Frontal cortex (tissue), 4 donors: Measurements from ENCODE around the gene SEPTIN12. TPM values are rescaled to one million over a fixed set of nuclear protein-coding genes. Genes with fewer than 3 reads are reported as not detected.
"Not testable (repeated sequence)": the region's sequence is repeated elsewhere in the genome, so short reads cannot be mapped to it uniquely, and the experiment has no call there.

Experiments used
- DNase-seq, 2 donors: peaks; one replicate each; pipeline ENCODE4 v3.0.0; 2012; ENCODE audit warnings: low spot score in 2 of 2
- FAIRE-seq: peaks from 2 replicates; lab custom pipeline; 2012; peaks lifted over from hg19 to GRCh38; lab: Jason Lieb, UNC
- total RNA-seq: library from RNA; depleted of rRNA; stranded (reverse); fragments of >200 nt; gene quantifications from one replicate; pipeline ENCODE4 v1.2.3, GENCODE V29; 2014
- donor health status: control.
- donor health status: control.
- donor health status: control.

The SEPTIN12 gene
- total RNA-seq, 1 donor from 2014 or later, result not detected

DNA sequence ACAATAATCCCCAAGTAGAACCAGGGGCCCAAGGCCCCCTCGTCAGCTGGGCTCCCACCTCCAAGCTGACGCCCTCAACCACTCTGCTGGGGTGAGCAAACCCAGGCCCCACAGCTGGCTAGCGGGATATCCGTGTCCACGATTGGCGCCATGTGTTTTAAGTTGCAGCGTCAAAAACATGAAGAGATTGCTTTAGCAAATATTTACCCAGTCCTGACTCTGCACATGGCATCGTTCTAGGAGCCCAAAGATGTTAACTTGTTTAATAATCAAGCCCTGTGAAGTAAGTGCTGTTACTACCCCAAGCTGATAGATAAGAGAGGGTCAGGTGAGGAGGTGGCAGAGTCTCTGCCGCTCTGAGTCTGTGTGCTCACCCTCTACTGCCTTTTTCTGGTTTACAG is 344 bp upstream of the SEPTIN12 start:
- no peak for FAIRE-seq
- DNase-seq, result no peak

DNA sequence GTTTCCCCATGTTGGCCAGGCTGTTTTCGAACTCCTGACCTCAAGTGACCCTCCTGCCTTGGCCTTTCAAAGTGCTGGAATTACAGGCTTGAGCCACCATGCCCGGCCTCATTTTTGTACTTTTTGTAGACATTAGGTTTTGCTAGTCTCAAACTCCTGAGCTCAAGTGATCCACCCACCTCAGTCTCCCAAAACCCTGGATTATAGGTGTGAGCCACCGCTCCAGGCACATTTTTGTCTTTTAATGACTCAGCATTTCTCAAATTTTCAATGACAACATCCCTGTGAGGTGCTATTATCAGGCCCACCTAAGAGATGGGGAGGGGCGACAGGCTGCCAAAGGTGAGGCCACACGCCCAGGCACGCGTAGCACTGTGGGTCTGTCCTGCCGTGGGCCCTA is 1.1 kb downstream of the SEPTIN12 start:
- FAIRE-seq (no peak), DNase-seq (no peak)

DNA sequence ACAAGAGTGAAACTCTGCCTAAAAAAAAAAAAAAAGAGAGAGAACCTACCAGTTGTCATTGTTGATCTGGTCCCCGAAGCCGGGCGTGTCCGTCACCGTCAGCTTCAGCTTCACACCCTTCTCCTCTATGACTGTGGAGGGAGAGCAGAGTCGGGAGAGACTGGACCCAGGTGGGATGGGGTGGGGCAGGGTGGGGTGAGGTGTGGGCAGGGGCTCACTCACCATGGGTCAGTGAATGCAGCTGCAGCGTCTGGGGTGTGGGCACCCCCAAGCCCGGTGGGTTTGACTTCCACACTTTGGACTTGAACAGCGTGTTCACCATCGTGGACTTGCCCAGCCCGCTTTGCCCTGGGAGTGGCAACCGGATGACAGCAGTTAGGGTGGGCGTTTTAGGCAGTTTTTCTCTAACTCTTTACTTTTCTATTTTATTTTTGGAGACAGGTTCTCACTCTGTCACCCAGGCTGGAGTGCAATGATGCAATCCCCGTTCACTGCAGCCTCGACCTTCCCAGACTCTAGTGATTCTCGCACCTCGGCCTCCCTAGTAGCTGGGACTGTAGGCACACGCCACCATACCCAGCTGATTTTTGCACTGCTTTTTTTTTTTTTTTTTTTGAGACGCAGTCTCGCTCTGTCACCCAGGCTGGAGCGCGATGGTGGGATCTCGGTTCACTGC is 2.2 kb downstream of the SEPTIN12 start:
- no peak for DNase-seq
- FAIRE-seq, result no peak

DNA sequence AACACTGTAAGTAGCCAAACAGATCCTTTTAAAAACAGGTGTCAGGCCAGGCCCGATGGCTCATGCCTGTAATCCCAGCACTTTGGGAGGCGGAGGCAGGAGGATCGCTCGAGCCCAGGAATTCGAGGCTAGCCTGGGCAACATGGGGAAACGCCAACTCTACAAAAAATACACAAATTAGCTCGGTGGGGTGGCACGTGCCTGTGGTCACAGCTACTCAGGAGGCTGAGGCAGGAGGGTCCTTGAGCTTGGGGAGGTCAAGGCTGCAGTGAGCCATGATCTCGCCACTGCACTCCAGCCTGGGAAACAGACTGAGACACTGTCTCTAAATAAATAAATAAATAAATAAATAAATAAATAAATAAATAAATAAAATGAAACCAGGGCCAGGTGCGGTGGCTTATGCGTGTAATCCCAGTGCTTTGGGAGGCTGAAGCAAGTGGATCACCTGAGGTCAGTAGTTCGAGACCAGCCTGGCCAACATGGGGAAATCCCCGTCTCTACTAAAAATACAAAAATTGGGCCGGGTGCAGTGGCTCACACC is 3.6 kb downstream of the SEPTIN12 start:
- DNase-seq, FAIRE-seq: not testable (repeated sequence)

DNA sequence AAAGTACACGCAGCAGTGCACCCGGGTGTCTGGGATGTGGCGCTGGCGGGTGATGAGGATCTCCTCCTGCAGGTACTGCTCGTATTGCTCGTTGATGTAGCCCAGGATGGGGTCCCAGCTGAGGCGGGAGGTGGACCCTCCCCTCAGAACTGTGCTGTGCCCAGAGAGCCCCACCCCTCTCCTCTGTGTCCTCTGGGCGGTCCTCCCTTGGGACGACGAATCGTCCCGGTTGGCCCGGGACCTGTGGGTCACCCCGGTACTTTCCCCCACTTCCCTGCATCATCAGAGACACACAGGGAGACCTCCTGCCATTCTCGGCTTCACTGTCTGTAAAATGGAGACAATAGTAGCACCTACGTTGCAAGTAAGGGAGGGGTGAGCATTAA is 4.2 kb downstream of the SEPTIN12 start:
- no peak for DNase-seq
- no peak for FAIRE-seq

DNA sequence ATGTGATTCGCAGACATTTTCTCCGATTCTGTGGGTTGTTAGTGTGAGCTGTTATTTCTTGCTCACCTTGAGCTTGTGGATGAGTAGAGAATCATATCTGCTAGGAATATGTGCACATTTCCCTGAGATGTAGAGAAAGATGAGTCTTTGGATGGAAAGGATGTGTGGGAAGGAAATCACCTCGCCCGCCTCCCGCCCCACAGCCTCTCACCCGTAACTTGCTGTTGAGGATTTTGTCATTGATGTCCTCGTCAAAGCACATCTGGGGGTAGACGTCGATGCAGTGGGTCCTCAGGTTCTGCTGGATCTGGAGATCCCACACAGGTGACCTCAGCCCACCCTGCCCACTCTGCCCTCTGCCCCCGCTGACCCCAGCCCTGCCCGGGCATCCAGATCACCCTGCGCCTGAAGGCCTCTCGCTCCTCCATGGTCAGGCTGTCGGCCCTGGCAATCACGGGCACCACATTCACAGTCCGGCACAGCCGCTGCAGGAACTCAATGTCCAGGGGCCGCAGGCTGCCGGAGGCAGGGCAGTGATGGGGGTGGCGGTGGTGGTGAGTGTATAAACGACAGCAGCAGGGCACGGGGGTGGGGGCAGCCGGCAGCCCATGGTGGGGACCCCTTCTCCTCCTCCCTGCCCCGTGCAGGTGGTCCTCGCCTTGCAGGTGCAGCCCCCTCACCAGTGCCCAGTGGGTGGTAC is 4.7 kb downstream of the SEPTIN12 start:
- DNase-seq (no peak), FAIRE-seq (no peak)

DNA sequence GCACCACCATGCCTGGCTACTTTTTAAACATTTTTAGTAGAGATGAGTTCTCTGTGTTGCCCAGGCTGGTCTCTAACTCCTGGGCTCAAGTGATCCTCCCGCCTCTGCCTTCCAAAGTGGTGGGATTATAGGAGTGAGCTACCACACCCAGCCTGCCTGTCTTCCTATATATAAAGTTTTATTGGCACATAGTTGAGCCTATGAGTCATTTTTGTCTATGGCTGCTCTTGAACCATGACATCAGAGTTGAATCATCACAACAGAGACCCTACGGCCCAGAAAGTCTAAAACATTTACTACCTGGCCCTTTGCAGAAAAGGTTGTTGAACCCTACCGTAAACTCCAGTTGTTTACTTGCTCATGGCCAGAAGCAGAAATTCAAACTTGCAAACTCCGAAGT is 7.9 kb downstream of the SEPTIN12 start:
- FAIRE-seq (no peak), DNase-seq (no peak)

DNA sequence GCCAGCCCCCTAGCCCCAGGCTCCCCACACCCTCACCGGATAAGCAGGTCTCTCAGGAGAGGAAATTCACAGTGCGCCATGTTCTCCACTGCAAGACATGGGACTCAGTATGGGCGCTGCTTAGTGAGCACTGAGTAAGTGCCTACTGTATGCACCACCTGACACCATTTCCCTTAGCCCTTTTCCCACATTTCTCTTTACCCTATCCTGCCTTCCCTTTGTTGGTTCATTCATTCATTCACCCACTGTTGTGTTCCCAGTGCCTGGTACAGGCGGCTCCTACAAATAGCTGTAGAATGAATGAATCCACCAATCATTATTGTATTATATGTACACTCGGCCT is 10.1 kb downstream of the SEPTIN12 start:
- DNase-seq, result no peak
- FAIRE-seq, result no peak

DNA sequence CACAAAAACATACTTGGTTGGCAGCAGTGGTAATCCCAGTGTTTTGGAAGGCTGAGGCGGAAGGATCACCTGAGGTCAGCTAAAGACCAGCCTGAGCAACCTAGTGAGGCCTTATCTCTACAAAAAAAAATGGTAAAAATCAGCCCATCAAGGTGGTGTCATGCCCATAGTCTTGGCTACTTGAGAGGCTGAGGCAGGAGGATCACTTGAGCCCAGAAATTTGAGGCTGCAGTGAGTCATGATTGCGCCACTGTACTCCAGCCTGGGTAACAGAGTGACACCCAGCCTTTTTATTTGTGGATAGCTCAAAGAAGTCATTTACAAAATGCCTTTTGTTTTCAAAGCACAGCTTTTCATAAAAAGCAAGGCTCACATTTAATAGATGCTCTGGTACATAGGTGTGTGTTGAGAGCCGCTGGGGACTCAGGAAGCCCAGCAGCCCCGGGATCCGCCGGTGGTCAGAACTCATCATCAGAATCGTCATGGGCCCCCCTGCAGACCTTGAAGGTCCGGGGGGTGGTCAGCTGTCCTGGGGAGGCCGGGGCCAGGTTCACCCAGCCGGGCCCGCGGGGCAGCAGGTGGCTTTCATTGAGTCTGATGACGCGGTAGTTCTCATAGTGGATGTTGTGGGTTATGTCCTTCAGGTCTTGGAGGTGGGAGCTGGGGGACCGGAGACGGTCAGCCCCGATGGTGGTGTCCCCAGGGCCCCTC is 10.7 kb downstream of the SEPTIN12 start:
- DNase-seq, result no peak
- FAIRE-seq, result no peak

DNA sequence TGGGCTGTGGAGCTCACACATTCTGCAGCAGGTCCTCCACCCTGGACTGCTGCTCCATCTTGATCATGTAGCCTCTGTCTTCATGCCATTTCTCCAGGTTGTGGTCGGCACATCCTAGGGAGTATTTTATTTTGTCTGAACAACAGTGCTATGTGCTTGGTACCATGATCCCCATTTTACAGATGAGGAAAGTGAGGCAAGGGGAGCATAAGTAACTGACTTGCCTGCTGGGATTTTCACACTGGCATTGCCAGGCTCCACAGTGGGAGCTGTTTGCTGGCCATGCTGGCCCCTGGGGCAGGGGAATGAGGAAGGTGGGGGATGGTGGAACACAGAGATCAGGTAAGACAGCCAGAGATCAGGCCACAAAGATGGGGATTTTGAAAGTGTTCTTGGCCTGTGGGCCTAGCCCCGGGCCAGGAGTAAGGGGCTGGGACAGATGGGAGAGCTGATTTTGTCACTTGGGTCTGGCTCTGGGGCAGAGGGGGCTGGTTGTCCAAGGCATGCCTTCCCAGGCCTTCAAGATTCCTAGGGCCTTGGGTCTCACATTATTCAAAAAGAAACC is 11.9 kb downstream of the SEPTIN12 start:
- FAIRE-seq (no peak), DNase-seq (no peak)

DNA sequence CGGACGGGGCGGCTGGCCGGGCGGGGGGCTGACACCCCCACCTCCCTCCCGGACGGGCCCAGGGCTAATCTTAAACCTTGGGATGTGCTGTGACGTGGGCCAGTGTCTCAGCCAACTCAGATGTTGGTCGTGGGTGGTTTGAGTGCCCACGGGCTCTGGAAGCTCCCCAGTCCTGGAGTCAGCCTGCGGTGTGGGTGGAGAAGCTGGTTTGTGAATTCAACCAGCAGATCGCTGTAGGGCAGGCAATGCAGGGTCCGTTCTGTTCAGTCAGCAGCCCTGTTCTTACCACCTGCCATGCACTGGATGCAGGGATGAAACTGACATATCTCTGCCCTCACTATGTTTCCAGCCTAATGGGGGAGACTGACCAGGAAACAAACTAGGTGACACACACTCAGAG is 13.1 kb downstream of the SEPTIN12 start:
- FAIRE-seq, result no peak
- peak in 1 of 2 donors; percentile 39 for DNase-seq

DNA sequence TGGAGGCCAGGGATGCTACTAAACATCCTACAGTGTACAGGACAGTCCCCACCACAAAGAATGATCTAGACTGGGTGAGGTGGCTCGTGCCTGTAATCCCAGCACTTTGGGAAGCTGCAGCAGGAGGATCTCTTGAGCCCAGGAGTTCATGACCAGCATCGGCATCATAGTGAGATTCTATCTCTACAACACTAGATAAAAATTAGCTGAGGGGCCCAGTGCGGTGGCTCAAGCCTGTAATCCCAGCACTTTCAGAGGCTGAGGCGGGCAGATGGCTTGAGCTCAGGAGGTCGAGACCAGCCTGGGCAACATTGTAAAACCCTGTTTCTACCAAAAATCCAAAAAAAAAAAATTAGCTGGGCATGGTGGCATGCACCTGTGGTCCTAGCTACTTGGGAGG is 15.8 kb downstream of the SEPTIN12 start:
- FAIRE-seq, result no peak
- no peak for DNase-seq

DNA sequence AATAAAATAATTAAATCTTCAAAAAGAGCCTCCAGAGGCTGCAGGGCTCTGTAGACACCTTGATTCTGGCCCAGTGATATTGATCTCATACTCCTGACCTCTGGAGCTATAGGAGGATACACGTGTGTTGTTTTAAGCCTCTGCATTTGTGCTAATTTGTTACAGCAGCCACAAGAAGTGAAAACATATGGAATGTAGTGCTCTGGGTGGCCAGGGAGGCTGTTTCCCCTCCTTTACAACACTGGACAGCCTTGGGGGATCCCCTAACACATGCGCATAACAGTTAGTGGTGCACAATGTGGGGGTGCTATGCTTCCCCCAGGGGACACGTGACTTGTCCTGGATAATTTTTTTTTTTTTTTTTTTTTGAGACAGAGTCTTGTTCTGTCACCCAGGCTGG is 16.5 kb downstream of the SEPTIN12 start:
- no peak for DNase-seq
- no peak for FAIRE-seq

DNA sequence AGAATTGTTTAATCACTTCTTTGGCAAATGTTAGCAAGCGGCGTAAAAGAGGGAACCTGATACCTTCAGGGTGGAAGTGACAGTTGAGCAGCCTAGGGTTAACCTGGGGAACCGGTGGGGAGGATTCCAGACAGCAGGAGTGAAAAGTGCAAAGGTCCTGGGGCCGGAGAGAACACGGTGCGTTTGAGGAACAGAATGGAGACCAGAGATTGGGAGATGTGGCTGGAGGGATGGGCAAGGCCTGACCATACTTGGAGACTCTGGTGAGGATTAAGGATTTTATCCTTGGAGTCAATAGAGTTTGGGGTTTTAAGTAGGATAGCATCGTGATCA is 18.9 kb downstream of the SEPTIN12 start:
- DNase-seq, result no peak
- FAIRE-seq, result no peak

DNA sequence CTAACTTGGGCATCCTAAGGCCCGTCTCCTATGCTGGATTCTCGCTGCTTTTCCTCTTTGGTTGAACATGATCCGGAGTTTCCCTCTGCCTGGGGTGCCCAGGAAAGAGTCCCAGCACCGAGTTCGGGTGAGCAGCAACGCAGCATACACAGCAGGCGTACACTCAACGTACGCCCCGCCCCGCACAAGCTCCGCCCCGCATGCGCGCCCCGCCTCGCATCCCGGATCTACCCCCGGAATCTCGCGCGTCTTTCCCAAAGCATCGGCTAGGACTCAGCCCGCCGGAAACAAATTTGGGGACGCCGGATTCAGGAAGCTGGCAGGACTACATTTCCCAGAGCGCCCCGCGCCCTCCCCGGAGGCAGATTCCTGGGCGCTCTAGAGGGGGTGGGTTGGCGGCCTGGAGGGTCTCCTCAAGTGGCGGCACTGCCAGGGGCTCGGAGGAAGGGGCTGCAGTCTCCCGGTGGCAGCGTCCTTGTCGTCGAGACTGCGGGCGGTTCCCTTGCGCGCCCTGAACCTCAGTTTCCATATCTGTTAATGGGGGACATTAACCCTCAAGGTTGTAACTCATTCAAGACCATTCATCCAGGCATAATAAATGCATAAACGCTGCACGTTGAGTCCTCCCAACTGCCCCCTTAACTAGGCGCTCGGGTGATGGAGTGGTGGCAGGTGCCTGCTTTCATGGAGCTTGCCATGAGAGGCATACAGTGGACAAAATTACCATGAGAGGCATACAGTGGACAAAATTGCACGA is 19.4 kb downstream of the SEPTIN12 start:
- FAIRE-seq (no peak), DNase-seq (peak; percentile 94)

DNA sequence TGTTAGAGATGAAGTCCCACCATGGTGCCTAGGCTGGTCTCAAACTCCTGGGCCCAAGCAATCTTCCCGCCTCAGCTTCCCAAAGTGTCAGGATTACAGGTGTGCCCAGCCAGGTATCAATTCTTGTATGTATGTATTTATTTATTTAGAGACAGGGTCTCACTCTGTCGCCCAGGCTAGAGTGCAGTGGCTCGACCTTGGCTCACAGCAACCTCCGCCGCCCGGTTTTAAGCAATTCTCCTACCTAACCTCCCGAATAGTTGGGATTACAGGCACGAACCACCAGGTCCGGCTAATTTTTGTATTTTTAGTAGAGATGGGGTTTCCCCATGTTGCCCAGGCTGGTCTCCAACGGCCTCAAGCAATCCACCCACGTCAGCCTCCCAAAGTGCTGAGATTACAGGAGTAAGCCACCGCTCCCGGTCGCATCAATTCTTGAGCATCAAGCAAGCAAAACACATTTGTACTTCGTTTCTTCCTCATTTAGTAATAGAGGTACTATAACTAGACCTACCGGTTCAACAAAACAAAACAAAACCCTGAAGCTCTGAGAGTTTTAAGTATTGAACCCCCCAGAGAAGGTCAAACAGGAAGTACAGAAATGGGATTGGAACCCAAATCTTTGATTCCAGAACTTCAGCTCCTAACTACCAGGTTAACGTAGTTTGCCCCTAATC is 20.1 kb downstream of the SEPTIN12 start:
- DNase-seq (no peak), FAIRE-seq (no peak)

DNA sequence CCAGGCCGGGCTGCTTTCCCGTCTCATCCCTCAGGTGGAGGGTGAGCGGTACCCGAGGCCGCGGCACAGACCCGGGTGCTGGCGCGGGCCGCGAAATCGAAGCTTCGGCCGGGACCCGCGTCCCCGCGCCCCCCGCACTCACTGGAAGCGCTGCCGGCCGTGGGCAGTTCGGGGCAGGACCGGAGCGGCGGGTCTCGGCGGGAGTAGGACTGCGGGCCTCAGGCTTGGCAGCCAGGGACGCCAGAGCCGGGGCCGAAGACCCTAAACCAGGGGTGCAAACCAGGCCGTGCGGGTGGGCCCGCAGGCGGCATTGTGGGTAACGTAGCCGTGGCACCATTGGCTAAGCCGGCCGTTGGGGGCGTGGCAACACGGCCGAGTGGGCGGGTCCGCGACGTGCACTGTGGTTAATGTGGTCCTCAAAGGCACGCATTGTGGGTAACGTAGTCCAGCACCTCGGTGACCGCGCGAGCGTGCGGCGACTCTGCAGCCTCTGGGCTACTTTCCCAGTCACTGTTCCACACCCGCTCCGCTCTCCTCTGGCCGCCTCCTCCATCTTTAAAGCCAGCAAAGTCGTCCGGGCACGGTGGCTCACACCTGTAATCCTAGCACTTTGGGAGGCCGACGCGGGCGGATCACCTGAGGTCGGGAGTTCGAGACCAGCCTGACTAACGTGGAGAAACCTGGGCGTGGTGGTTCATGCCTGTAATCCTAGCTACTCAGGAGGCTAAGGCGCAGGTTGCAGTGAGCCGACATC is 21.1 kb downstream of the SEPTIN12 start, which contains the start of gene ZNF500:
TSS of gene ZNF500 (minus strand) at position 288 of the 754 bp plus-strand sequence. CDS start 1,184 bp downstream, outside the sequence.
- DNase-seq (peak; percentile 96 to 97), FAIRE-seq (no peak)
